ENCODE data around the gene INTS6L.
"Not testable (repeated sequence)": the region's sequence is repeated elsewhere in the genome, so short reads cannot be mapped to it uniquely, and the experiment has no call there.

The INTS6L gene

GRCh38 chrX:135624408-135625204 lies 104.1 kb downstream of the INTS6L start:
- DNase-seq (ENCODE audit: low read depth), result not testable (repeated sequence)

- DNase-seq (ENCODE audit: low read depth), result no peak
Measured at GRCh38 chrX:135625995-135626394, 105.5 kb downstream of the INTS6L start.

DNA sequence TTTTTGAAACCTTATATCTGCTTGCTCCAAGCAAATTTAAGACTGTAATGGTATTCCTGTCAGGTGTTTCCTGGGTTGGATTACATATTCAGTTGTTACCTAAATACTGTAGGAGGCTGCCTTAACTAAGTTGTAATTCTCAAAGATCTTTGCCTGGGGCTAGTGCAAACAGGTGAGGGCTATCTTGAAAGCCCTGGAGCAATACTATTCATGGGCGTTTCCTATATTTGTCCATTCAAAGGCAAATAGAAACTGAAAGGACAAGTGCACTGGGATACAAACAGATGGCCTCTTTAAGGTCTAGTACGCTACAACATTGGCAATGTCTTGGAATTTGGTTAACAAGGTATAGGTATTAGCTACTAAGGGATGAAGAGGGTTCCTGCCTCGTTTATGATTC lies 108.9 kb downstream of the INTS6L start:
- DNase-seq (ENCODE audit: low read depth), result no peak
